ENCODE data around the gene CAMK1D.
"Not testable (repeated sequence)": the region's sequence is repeated elsewhere in the genome, so short reads cannot be mapped to it uniquely, and the experiment has no call there.

The CAMK1D gene

DNA sequence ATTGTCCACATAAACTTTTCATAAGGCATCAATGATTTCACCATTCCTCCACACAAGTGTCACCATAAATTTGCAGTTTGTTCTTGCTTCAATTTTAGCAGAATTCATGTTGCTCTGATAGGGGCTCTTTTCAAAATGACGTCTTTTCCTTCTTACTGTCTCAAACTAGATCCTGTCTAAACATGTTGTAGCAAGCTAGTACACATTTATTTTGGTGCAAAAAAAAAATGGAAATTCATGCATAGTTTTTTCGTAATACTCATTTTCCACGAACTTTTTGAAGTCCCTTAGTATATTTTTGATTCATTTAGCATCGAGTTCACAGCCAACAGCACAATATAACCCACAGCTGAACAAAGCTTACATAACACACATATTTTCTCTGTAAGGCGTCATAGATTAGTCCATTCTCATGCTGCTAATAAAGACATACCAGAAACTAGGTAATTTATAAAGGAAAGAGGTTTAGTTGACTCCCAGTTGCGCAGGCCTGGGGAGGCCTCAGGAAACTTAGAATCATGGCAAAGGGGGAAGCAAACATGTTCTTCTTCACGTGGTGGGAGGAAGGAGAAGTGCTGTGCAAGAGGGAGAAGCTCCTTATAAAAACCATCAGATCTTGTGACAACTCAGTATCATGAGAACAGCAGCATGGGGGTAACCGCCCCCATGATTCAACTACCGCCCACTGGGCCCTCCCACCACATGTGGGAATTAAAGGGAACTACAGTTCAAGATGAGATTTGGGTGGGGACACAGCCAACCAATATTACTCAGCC, 350.6 kb downstream of the CAMK1D start:
- DNase-seq (ENCODE audit: low read depth in 2 of 2): no peak

DNA sequence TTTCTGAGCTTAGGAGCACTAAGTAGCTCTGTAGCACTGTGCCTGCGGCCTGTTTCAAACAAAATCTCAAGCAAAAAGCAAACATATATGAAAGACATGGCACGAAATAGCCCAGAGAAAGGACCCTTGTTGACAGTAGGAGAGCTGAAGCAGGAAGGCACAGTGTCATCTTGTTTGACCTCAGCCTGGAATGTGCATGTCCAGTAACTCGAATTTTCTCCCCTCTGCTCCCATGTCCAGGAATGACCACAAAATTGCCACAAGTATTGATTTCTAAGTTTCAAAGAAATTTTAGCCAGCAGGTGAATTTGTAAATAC, 351.2 kb downstream of the CAMK1D start:
- DNase-seq (ENCODE audit: low read depth in 2 of 2): no peak

DNA sequence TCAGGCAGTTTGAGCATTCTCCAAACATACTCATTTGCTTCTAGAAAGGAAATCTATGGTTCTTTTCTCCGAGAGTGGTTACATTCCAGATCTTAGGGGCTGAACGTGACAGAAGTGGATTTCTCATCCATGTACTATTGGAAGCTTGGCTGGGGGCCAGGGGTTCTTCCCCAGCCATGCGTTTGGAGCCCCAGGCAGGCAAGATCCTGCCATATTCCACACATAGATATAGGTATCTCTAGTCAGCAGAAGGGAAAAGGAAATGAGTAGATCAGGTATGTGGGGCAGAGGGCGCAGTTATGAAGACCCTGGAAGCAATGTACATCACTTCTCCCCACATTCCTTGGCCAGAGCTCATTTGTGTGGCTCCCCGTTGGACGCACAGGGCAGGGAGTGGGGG, 352.3 kb downstream of the CAMK1D start:
- DNase-seq (ENCODE audit: low read depth in 2 of 2): no peak

DNA sequence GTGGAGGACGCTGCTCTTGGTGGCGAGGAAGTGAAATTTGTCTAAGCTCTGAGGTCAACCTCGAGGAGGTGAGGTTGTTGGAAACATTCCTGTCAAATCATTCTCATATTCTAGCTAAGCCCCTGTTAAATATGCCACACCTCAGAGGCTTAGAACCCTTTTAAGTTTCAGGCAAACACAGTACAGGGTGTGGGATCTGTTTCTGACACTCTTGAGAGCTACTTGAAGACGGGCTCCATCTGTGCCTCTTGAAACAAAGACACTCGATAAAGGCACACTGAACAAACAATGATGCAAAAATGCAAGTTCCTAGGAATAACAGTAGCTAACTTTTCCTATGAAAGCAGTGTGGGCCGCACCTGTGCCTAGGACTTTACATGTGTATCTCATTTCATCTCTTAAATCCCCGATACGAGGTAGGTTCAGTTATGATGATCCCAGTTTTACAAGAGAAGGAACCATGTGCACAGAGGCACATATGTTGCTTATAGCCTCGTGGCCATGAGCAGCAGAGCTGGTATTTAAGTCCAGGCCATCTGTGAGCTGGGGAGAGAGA, 352.9 kb downstream of the CAMK1D start:
- no peak for DNase-seq (ENCODE audit: low read depth in 2 of 2)

DNA sequence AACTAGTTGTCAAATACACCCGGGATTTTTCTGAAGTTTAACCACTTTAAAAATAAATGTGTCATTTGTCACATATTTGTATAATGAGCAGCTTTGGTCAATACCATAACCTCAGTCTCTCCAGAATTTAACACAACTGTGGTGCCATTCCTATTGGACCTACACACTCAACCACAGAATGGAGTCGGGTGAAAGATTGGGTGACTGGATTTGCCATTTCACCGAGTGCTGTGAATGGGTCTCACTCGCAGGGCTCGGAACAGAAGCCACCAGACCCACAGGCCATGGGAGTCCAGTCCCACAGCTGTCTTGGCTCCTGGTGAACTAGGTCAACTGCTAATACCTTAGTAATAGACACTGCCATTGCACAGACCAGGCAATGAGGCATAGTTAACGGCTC, 353.8 kb downstream of the CAMK1D start:
- no peak for DNase-seq (ENCODE audit: low read depth in 2 of 2)

DNA sequence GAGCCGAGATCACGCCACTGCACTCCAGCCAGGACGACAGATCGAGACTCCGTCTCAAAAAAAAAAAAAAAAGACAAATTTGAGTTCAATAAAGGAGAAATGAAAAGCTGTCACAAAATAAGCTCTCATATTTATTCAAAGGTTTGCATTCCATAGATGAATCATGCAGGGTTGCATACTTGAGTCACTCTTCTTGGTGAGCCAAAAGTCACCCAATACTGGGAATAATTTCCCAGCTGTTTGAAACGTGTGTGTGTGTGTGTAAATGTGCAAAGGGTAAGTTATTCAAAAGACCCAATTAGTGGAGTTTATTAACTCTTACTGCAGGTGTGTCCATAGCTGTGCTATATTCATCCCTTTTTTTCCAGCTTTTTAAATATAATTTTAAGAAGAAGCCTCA, 354.5 kb downstream of the CAMK1D start:
- no peak for DNase-seq (ENCODE audit: low read depth in 2 of 2)

DNA sequence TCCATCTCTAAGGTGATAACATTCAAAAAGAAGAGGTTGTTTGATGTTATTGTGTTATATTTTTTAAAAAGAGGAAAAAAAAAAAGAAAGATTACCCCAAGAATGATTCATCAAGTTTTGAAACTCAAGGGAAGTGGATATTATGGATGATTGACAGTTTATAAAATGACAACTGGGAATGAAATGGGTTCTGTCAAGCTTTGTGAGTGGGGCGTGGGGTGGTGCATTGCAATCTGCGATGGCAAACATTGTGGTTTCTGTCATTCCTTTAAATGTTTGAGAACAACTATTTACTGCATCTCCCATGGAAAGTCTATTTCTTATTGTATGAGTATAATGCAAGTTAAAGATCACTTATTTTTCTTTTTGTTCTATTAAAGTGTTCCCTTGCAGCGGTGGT, 355.1 kb downstream of the CAMK1D start:
- no peak for DNase-seq (ENCODE audit: low read depth in 2 of 2)

DNA sequence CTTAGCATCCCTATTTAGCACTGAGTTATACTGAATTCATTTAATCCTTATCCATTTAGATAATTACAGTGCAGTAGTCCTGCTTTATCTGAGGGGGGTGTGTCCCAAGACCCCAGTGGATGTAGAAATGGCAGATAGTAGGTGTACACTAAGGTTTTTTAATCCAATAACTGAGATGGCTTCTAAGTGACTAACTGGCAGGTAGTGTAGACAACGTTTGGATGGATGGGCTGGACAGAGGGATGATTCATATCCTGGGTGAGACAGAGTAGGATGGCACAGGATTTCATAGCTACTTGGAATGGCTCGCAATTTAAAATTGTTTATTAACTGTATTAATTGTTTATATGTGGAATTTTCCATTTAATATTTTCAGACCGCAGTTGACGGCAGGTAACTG, 356.6 kb downstream of the CAMK1D start:
- no peak for DNase-seq (ENCODE audit: low read depth in 2 of 2)

DNA sequence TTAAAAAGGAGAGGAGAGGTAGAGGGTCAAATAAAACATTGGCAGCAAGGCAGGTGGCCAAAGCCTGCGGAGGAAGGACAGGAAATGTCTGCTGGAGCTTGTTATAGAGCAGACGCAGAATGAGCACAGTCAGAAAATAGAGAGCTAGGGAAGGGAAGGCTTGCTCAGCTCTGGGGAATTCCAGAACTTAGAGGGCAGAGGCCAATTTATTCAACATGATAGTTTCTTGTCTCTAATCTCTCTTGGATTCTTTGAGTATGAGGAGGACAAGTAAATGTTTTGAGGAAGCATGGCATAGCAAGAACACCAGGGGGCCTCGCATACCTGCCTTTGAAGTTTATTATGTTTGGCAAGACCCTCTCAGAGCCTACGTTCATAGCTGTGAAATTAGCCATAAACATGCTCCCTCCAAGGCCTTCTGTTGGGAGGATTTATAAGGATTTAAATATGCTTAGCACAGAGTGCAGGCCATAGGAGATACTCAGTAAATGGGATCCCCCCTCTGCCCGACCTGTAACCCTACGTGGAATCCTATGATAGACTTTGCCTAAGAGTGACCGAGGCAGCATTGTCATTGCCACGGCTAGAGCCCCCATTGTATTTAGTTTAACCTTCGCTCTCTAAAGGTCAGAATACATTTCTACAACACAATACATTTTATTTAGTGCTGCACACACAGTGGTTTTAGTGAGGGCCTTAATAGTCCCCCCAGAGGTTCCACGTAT, 358.3 kb downstream of the CAMK1D start:
- no peak for DNase-seq (ENCODE audit: low read depth in 2 of 2)

DNA sequence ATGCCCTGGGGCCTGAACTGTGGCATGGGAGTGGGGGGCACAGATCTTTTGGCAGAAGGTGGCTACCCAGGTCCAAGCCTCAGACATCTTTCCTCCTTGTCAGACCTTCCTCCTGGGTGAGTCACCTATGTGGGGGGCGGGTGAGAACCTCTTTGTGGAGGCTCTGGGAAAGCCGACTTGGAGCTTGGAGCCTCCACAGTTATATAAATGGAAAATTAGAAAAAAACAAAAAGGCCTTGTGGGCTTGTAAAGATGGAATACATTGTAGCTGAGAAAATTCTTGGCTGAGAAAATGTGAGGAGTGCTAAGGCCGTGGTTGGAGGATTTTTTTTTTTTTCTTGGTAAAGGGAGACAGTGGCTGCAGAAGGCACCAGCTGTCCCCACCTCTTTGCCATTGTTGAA, 359.7 kb downstream of the CAMK1D start:
- DNase-seq (ENCODE audit: low read depth in 2 of 2): no peak

DNA sequence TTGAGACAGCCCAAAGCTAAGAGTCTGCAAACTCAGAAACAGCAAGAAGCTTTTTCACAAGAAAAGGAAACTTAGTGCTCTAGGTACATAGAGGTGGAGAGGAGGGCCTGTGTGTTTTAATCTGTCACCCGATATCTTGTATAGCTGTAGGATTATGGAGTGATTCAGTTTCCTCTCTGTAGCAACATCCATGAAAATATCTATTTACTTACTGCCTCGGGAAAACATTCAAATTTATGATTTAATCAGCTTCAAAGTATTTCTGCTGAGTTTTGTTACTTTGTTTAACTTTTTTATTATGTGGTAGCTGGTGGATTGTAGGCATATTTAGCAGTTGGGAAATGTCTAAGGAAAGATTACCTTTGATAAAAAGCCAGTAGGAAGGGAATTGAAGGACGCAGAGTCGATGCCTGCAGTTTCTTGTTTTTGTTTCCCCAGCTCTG, 360.2 kb downstream of the CAMK1D start:
- no peak for DNase-seq (ENCODE audit: low read depth in 2 of 2)

DNA sequence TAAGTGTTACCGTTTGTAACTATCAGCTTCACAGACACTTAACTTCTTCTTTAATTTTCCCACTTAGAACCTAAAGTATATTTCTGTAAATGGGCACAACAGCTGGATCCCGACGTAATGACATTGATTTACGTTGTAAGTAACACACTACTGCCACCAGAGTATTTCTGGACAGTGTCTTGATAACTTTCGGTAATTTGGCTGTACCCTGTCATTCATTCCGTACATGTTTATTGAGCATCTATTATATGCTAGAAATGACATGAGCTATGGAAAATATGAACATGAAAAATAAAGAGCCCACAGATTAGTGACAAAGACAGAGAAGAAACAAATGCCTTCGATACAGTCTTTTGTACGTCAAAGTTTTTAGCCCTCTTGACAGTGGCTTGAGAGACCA, 360.8 kb downstream of the CAMK1D start:
- no peak for DNase-seq (ENCODE audit: low read depth in 2 of 2)

DNA sequence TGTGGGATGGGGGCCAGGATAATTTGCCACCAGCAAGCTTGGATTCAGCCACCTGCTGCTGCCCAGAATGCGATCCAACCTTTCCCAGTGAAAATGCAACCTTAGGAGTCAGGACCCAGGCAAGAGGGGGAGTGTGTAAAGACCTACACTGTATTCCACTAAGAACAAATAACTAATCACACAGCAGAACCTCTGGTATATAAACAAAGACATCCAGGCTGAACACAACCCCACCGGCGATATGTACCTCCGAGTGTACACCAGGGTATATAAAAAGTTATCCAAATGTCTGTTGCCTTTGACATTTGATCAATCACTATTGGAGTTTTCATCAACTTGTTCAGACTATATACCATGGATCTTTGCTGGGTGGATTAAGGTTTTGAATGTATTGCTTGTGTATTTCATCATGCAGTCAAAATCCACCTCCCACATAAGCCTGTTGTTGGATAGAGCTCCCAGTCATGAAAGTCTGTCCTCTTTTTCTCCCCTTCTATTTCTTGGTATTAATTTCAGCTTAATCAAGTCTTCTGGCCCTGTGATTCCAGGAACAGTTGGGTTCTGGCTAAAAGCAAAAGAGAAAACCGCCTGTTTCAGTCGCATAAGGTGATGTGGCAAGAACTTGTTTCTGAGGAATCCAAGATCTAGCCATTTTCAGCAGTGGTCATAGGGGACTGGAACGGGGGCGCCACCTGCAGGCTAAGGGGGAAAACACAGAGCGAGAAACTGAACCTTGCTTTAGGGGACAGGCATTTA, 361.4 kb downstream of the CAMK1D start:
- peak; percentile 54 to 76 for DNase-seq (ENCODE audit: low read depth in 2 of 2)

DNA sequence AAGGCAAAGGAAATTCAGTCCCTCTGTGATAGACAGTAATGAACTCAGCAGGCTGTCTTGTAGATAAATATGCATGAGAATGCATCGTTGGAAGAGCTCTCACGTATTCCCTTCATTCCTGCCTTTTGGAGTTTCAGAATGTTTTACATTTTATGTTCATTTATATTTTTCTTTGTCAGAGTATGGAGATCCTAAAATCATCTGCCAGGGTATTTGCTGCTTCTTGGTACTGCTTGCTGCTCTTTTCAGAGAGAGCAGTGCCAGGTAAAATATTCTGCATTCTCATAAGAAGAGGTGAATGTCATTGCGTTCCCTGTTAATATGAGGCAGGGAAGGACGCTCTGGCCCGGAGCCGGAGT, 362.0 kb downstream of the CAMK1D start:
- no peak for DNase-seq (ENCODE audit: low read depth in 2 of 2)

DNA sequence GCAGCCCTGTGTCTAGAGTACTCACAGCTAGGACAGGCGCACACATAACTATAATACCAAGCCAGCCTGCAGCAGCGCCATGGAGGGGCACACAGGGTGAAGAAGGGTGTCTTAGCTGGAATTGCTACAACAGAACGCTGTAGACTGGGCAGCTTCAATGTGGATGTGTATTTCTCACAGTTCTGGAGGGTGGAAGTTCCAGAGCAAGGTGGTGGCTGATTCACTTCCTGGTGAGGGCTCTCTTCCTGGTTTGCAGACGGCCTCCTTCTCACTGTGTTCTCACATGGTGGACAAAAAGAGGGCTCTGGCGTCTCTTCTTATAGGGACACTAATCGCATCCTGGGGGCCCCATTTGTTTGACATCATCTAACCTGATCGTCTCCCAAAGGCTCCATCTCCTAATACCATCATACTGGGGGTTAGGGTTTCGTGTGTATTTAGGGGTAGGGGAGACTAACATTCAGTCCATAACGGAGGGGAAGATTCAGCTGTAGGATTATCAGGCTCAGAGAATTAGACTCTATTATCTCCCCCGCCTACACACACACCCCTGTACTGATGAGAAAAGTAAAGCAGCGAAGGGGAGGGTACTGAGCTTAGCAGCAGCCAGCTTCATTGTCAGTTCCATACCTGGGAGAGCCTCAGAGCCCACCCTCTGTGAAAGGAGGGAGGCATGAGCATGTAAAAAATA, 363.1 kb downstream of the CAMK1D start:
- DNase-seq (ENCODE audit: low read depth in 2 of 2): no peak

DNA sequence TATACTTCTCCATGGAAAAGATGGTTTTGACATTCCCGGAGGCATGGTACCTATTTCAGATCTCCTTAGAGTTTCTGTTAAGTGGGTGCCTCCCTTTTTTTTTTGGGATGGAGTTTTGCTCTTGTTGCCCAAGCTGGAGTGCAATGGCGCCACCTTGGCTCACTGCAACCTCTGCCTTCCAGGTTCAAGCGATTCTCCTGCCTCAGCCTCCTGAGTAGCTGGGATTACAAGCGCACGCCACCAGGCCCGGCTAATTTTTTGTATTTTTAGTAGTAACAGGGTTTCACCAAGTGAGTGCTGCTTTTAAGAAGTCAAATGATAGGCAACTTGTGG, 363.6 kb downstream of the CAMK1D start:
- not testable (repeated sequence) for DNase-seq (ENCODE audit: low read depth in 2 of 2)

DNA sequence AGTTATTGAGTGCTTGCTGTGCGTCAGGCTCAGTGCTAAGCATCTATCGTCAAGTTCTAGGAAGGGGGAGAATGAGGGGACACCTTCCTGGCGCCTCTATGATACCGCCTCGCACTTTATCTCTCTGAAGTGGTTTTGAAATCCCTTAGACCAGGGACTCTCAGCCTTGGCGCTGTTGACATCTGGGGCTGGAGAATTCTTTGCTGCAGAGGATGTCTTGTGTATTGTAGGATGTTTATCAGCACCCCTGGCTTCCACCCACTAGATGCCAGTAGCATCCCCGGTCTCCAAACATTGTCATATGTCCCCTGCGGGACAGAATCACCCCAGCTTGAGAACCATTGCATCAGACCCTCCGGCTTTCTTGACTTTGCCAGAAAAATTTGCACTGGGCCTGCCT, 366.7 kb downstream of the CAMK1D start:
- DNase-seq (ENCODE audit: low read depth in 2 of 2): no peak

DNA sequence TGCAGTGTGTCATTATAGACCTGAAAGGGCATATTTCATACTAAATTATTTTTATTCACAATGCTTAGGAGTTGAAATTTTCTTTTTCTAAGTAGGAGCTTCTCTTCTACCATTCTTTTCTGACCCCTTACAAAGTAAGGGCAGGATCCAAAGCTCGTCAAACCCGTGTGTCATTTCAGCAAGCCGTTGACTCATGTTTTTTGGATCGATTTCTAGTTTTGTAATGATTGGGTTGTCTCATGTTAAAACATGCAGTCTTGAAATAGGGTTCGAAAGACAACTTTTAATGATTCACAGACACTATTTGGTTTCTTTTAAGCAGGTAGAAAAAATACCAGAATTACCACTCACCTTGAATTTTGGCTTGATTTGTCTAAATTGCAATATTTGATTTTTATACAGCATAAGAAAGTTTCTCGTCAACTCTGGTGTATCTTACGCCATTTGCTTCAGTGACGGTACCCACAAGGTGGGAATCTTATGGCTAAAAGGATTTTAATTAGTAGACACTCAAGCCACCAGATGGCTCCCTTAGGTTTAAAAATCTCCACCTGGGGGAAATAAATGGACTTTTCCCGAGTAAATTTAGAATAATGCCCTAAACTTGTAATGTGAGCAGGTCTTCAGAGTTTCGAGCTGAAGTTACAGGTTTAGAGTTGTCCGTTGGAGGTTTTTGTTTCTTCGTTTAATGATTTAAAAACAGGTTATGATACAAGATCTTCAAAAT, 368.8 kb downstream of the CAMK1D start:
- no peak for DNase-seq (ENCODE audit: low read depth in 2 of 2)

DNA sequence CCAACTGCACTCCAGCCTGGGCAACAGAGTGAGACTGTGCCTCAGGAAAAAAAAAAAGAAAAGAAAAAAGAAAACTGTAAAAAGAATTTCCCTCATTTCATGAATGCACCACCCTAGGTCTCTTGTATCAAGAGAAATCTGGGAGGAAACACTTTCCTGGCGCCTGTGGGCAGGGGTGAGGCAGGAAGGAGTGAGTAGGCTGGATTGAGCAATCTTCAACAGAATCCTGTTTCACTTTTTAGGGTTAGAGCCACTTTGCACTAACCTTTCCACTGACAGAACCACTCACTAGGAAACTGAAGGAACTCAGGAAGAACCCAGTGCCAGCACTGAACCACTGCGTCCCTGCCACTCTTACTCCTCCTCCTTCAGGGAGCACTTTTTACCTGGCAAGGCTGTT, 370.0 kb downstream of the CAMK1D start:
- no peak for DNase-seq (ENCODE audit: low read depth in 2 of 2)

DNA sequence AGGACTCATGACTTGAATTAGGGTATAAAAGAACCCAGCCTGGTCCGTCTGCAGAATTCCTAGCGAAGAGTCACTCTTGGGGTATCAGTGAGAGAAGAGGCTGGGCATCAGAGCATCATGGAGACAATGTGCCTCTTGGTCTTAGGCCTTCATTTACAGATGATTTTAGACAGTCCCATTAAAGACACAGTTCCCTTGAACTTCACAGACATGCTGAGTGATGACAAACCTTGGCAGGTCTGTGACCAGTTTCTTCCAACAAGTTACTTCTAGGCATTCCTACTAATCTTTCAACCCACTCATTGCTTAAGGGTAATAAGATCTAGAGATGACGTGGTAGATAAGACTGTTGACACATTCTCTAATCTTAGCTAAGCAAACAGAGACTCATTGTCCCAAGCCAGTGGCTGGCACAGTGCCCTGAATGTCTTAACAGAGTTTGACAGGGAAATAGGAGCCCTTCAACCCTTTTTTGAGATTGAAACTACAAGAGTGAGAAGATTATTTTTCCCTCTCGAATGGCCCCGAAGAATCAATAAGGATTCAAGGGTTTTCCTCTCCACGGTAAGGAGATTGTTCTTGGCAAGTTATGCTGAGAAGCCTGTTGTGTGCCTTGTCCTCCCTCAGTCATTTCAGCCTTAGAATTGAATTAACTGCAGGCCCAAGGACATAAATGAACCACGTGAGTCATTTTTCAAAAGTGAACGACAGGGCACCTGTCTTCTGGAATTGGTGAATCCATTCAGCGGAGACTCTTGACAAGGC, 371.1 kb downstream of the CAMK1D start:
- DNase-seq (ENCODE audit: low read depth in 2 of 2): no peak

DNA sequence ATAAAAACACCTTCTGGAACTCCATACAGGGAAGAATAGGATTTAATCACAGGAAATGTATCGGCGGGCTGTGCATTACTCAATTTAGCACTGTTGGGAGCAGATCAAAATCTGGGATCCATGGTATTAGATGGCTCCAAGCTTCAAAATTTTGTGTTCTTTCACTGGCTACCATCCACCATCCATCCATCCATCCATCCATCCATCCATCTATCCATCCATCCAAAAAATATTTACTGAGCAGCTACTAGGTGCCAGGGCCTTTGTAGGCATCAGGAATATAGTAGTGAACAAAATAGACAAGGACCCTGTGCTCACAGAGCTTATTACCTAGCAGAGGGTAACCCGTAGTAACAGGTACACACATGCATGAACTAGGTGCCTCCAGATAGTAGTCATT, 372.0 kb downstream of the CAMK1D start:
- DNase-seq (ENCODE audit: low read depth in 2 of 2): no peak
